ENCODE results near the gene TMX2.

DNA sequence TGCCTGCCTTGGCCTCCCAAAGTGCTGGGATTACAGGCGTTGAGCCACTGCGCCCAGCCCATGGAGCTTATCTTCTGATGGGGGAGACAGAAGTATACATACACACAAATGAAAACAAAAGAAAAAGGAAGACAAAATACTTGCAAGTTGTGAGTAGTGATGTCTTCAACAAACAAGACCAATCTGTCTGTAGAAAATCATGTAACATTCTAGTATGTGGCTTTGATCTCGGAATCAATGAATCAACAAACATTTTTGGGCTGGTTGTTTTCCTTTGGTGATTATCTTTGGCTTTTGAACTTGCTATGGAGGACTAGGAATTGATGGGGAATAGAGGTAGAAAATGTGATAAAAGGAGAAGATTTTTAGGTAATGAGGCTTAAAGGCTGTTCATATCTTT lies 45.8 kb downstream of the TMX2 start:
- TF ChIP-seq, protein P1, sequence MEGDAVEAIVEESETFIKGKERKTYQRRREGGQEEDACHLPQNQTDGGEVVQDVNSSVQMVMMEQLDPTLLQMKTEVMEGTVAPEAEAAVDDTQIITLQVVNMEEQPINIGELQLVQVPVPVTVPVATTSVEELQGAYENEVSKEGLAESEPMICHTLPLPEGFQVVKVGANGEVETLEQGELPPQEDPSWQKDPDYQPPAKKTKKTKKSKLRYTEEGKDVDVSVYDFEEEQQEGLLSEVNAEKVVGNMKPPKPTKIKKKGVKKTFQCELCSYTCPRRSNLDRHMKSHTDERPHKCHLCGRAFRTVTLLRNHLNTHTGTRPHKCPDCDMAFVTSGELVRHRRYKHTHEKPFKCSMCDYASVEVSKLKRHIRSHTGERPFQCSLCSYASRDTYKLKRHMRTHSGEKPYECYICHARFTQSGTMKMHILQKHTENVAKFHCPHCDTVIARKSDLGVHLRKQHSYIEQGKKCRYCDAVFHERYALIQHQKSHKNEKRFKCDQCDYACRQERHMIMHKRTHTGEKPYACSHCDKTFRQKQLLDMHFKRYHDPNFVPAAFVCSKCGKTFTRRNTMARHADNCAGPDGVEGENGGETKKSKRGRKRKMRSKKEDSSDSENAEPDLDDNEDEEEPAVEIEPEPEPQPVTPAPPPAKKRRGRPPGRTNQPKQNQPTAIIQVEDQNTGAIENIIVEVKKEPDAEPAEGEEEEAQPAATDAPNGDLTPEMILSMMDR (optimal IDR thresholded peaks at IDR 0.05 in 1 of 3, IDR thresholded peaks at IDR 0.05 in 1 of 3, conservative IDR thresholded peaks at IDR 0.05 in 1 of 3; ENCODE audit: extremely low read depth in 1 of 3, insufficient read depth in 2 of 3, low read length in 3 of 3), result no peak
- no peak for TF ChIP-seq EZH2 (IDR thresholded peaks at IDR 0.05; ENCODE audit: low read length)

All from keratinocyte (primary cell).